GM11168 (cell line): ENCODE measurements around the gene ZNF543.
"Not testable (repeated sequence)": the region's sequence is repeated elsewhere in the genome, so short reads cannot be mapped to it uniquely, and the experiment has no call there.

Experiments
- in situ Hi-C: fragments of 300-500 bp; cut with MboI; formaldehyde crosslinking; loops from one replicate; pipeline ENCODE4 v1.12.0; 2022; ENCODE audit warnings: low sequenced_read_pairs; ENCODE audit not compliant: unreplicated experiment

The ZNF543 gene

DNA sequence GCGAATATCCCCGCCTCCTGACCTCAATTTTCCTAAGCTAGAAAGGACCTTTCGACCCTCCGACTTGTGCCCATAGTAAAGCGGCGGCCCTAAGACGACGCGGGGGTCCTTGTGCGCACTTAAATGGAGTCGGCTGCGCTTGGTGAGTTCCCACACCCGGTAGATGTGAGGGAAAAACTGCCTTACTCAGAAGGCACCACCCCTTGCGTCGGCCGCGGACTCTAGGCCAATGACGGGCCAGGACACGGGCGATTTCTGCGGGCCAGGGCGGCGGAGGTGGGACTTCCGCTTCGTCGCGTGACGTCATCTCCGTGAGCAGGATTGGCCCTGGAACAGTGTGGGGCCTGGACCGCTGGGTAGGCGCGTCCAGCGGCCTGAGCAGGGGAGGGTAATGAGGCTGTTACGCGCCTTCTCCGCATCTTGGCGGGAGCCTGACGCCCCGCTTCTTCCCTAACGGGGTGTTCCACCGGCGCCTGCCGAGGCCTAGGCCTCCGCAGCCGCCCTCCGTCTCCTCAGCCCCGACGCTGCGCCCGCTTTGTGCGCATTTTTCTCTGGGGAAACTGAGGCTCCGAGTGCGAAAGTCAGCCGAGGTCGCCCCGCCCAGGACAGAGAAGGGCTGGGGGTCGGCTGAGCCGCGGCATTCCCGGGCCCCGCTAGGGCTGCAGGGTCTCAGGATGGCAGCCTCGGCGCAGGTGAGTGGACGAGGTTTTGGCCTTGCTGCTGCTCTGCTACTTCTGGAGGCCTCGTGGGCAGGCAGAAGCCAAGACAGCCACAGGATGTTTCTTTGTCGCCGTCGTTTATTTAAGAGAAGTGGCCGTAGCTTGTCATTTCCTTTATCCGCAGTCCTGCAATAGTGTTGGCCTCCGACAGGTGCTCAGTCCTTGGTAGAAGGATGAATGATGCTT lies at the start of gene ZNF543:
TSS of gene ZNF543 (plus strand) at position 293 of the 905 bp plus-strand sequence. CDS start at position 675, 382 bp downstream.
- in situ Hi-C loops, result no loop called here

DNA sequence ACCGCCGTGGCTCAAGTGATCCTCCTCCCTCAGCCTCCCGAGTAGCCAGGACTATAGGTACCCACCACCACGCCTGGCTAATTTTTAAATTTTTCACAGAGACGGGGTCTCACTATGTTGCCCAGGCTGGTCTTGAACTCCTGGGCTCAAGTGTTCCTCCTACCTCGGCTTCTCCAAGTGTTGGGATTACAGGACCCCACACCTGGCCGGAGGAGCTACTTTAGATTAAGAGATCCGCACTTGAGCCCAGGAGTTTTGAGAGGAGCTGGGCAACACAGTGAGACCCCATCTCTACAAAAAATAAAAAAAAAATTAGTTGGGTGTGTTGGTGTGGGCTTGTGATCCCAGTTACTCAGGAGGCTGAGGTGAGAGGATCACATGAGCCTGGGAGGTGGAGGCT lies 49.0 kb upstream of the ZNF543 start:
- in situ Hi-C loops, result no loop called here

DNA sequence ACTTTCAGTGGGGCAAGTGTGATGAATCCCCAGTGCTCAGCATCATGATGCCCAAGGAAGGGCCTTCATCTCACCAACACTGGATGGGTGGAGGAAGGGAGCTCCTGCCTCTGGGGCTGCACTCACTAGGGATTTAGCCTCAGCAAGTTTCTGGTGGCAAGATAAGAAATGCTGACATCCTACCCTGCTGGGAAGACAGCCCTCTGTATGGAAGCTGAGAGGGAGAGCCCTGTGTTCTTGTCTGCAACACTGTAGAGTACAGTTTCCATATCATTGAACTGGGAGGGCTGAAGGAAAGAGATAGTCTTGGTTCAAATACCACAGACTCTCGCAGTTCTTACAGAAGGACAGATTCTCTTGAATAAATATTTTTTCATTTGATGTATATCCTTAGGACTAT lies 47.3 kb upstream of the ZNF543 start:
- in situ Hi-C loops, result no loop called here

DNA sequence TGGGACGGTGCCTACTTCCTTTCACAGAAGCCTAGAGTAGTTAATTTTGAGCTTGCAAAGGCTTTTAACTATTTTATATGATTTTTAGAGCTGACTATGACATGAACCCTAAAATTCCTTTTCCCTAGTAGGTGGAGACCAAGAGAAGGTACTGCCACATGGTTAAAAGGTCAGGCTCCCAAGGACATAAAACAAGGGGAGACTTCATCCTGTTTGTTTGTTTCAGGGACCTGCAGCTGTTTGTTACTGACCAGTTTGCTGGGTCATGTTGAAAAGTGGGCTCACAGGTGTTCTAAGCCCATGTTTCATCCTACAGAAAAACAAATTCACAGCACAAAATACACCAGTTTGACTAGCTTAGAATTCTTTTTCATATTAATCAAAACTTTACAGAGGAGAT lies 43.8 kb upstream of the ZNF543 start:
- in situ Hi-C loops, result no loop called here

DNA sequence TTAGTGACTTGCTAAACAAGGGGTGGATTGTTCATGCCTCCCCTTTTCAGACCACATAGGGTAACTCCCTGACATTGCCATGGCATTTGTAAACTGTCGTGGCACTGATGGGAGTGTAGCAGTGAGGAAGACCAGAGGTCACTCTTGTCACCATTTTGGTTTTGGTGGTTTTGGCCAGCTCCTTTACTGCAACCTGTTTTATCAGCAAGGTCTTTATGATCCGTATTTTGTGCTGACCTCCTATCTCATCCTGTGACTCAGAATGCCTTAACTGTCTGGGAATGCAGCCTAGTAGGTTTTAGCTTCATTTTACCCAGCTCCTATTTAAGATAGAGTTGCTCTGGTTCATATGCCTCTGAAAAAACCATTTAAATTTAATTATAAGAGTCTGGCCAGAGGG lies 41.8 kb upstream of the ZNF543 start:
- in situ Hi-C loops, result not testable (repeated sequence)

DNA sequence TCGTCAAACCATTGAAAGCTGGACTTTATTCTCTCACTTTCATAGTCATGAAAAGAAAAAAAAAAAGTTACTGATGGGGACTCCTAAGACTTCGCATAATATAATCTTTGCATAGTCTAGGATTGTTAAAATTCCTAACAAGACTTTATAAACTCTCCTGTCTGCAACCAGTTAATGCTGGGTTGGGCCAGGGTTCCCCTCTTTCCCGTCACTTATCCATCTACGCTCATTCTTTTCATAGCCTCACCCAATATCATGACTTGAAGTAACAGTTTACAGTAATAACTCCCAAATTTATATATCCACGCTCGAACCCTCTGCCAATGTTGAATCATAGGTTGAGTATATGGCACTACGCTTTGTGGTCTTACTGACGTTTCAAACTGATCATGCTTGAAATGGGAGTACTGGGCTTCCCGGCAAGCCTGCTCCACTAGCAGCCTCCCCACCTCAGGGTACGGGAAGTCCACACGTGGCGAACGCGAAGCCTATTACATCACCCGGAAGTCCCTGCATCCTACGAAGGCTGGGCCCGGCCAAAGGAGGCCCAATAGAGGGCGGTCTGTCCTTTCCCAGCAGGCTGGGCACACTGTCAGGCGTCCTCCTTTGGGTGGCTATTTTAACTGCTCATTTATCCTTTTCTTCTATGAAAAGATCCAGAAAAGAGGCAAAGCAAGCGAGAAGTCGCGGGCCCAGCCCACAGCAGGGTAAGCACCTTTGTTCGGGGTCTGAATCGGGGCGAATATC lies 40.7 kb upstream of the ZNF543 start:
- in situ Hi-C loops, result no loop called here

DNA sequence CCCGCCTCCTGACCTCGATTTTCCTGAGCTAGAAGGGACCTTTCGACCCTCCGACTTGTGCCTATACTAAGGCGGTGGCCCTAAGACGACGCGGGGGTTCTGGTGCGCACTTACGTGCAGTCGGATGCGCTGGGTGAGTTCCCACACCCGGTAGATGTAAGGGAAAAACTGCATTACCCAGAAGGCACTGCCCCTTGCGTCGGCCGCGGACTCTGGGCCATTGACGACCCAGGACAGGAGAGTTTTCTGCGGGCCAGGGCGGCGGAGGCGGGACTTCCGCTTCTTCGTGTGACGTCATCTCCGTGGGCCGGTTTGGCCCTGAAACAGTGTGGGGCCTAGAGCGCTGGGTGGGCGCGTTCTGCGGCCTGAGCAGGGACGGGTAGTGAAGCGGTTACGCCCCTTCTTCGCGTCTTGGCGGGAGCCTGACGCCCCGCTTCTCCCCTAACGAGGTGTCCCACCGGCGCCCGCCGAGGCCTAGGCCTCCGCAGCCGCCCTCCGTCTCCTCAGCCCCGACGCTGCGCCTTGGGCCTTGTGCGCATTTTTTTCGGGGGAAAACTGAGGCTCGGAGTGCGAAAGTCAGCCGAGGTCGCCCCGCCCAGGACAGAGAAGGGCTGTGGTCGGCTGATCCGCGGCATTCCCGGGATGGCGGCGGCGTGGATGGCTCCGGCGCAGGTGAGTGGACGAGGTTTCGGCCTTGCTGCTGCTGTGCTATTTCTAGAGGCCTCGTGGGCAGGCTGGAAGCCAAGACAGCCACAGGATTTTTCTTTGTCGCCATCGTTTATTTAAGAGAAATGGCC lies 39.9 kb upstream of the ZNF543 start, which contains the start of gene ZNF460:
TSS of gene ZNF460 (plus strand) at position 321 of the 797 bp plus-strand sequence. CDS start at position 643, 322 bp downstream.
- in situ Hi-C loops, result no loop called here

DNA sequence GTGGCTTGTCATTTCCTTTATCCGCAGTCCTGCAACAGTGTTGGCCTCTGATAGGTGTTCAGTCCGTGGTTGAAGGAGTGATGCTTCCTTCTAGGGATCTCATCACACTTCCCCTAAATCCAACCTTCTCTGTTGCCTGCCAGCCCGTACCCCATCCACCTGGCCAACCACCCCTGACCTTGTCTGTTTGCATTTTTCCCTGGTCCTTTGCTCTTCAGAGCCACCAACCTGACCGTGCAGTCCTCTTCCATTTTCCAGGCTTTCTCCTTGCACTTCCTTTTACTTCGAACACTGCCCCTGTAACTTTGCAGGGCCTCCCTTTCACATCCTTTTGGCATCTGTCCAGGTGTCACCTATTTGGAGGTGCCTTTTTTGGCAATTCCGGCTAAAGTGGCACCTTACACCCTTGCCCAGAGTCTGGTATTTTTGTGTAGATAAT lies 39.3 kb upstream of the ZNF543 start:
- in situ Hi-C loops, result no loop called here

DNA sequence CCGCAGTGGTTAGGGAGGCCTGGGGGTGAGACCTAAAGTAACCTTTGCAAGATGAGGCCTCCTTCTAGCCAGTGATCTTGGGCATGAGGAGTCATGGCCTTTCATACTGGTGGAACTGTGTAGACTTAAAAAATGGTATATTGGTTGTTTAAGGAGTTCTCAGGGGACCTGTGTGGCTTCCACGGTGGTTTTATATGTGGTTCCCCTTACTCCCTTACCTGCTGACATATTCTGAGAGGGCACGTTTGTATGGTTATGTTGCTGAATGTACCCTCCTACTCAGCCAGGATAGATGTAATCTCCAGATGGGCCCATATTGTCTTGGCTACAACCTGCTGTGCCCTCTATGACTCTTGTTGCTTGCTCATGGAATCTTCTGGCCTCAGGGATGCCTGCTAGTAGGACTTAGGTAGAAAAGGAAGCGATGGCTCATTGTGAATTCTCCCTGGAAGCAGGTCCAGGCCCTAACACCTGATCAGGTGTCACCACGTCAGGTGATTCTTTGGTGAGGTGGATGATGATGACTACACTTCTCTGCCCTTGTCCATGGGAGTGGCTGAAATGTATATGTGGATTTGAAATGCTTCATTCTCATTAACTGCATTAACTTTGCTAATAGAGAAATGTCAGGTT lies 38.1 kb upstream of the ZNF543 start:
- in situ Hi-C loops, result no loop called here

DNA sequence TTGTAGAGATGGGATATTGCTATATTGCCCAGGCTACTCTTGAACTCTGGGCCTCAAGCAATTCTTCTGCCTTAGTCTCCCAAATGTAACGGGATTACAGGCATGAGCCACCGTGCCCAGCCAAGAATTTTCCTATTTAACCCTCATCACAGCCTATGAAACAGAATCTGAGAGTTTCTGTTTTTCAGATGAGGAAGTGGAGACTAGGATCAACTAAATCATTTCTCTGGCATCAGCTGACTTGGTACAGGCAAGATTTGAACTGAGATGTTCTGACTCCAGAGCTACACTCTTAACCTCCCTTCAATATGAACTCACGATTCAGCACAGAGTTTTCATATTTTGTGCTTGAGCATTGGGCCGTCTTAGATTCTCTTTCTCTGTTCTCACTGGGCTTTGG lies 31.9 kb upstream of the ZNF543 start:
- in situ Hi-C loops, result no loop called here

DNA sequence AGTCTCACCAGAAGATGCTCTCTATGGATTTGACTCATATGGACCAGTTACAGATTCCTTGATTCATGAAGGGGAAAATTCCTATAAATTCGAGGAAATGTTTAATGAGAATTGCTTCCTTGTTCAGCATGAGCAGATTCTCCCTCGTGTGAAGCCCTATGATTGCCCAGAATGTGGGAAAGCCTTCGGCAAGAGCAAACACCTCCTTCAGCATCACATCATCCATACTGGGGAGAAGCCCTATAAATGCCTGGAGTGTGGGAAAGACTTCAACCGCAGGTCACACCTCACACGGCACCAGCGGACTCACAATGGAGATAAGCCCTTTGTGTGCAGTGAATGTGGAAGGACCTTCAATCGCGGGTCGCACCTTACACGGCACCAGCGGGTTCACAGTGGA lies 29.3 kb upstream of the ZNF543 start:
- in situ Hi-C loops, result no loop called here

DNA sequence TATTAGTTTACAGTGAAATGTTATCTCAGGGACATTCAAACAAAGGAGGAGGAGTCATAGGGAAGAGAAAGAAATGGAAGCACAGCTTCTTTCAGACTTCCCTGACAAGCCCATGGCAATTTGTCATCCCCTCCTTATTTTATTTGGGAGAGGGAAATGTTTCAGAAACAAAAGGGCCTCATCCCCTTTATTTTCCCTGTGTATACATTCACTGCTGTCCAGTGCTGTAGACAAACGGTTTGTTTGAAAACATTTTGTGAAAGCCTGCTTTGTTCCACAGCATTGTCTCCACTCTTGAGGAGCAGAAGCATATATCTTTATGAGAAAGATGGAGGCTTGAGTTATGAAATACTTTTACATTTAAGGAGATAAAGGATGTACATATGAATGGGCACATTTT lies 27.7 kb upstream of the ZNF543 start:
- in situ Hi-C loops, result no loop called here

DNA sequence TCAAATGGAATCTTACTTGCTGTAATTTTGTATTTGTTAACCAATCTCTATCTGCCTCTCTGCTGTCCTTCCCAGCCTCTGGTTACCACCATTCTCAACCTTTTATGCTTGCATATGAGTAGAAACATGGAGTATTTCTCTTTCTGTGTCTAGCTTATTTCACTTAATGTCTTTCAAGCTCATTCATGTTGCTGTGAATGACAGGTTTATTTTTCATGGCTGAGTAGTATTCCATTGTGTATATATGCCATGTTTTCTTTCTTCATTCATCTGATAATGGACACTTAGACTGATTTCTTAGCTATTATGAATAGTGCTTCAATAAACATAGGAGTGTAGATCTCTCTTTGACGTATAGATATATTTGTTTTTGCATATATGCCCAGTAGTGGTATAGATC lies 26.6 kb upstream of the ZNF543 start:
- in situ Hi-C loops, result no loop called here

DNA sequence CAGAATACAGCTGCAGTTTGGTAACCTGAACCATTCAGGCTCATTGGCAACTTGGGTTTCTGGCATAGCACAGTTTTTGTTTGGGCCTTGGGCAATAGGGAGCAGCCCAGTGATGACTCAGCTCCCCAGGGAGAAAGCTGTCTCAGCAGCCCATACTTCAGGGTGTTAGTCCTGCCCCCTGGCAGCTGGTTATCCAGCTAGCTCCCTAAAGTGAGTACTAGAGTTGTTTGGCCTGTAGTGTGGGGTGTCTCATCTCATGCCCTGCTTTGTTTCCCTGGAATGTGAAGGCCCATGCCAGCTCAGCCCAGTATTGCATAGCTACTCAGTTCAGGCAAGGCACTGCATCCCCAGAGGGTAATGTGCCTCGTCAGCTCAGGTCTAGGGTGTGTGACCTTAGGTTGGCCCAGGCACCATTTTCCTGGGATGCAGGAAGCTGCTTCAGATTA lies 18.2 kb upstream of the ZNF543 start:
- in situ Hi-C loops, result no loop called here

DNA sequence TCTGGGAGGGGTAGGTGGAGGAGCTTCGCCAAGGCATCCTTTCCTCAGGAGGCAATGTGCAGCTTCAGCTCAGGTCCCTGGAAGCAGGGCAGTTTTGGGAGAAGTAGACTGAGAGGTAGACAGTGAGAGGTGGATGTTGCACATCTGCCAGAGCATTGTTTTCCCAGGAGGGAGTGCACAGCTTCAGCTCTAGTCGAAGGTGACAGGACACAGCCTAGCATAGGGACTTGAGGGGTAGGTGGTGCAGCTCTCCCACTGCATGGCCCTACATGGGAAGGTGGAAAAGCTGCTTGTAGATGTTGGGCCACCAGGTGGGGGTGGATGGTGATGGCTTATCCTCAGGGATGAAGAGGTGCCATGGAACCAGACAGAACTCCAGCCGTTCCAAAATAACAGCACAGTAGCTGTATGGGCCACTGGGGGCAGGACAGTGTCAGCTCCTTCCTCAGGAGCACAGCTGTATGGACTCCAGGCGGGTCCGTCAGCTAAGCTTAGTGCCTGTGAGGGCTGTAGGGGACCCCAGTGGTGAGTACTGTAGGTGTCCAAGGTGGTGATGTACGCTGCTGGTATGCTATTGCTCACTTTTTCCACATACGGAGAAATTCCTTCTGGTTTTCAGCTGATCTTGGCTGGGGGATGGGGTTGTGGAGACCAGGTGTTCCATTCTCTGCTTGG lies 17.4 kb upstream of the ZNF543 start:
- in situ Hi-C loops, result no loop called here

DNA sequence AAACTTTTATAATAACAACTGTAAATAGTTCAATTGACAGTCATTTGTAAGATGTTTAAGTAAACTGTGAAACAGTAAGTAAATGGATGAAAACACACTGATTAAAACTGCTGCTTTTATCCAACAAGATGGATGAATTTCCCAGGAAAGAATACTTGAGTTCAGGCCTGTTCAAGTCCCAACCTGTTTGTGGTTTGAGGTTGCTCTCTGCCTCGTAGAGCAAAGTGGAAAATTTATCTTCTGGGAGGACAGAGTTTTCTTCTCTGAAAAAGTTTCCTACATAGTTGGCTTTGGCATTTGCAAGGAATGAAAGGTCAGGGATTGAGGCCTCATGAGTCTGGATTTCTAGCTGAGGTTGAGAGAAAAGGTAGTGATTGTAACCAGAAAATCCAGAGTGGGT lies 15.2 kb upstream of the ZNF543 start:
- in situ Hi-C loops, result no loop called here

DNA sequence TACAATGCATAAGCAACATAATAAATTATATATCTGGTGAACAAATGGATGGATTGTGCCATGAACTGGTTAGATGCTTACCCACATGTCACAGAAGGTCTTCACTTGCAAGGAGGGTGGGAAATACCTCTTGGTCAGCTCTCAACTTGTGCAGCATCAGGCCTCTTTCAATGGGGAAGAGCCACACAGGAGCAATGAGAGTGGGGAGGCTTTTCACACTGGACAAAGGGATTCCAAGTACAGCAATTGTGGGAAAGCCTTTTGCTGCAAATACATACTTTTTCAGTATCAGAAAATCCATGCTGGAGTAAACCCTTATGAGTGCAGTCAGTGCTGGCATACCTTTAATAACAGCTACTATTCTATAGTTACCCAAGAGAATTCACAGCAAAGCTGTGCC lies 11.8 kb upstream of the ZNF543 start:
- in situ Hi-C loops, result no loop called here

DNA sequence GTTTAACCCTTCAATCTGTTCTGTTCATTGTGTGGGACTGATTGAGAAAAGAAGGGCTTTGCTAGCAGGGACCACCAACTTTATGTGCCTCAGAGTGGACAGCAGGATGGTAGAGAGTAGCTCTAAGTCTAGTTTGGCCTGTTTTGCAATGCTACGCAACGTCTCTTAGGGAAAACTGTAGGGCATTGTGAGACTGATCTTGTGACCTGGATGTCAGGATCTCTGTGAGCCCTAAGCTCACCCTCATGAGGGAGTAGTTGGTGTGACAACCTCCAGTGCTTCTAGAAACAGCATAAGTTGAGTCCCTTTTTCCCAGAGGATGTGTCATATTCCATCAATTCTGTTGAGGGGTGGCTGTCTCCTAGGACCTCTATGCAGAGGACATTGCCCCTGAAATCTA lies 9.5 kb upstream of the ZNF543 start:
- in situ Hi-C loops, result no loop called here

DNA sequence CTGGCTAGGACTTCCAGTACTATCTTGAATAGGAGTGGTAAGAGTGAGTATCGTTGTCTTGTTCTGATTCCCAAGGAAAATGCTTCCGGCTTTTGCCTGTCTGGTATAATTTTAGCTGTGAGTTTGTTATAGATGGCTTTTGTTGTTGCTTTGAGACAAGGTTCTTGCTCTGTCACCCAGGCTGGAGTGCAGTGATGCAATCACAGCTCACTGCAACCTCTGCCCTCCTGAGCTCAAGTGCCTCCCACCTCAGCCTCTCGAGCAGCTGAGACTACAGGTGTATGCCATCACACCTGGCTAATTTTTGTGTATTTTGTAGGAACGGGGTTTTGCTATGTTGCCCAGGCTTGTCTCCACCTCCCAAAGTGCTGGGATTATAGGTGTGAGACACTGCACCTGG lies 6.1 kb upstream of the ZNF543 start:
- in situ Hi-C loops, result no loop called here
